Measurements from ENCODE around the gene HIGD1A. TPM values are rescaled to one million over a fixed set of nuclear protein-coding genes. Genes with fewer than 3 reads are reported as not detected.

Gene HIGD1A
- total and polyA plus RNA-seq, 2 of the 4 experiments (the other 2 are of a cell fraction), result 86.6 to 137 TPM

- Histone ChIP-seq H3K23ac (ENCODE audit: low read depth, low read length) (no peak overlapping the region), H4K20me1 (ENCODE audit: insufficient read depth, low read length) (no peaks in the 10 kb centered on the region), H3K9me1 (ENCODE audit: insufficient read depth, low read length) (no peaks in the 10 kb centered on the region), H3K36me3 (ENCODE audit: control insufficient read depth, insufficient read depth, low read length) (no peaks in the 10 kb centered on the region), H3K4me1 (ENCODE audit: control insufficient read depth, insufficient read depth, low read length) (no peaks in the 10 kb centered on the region), H3K56ac (ENCODE audit: extremely low read depth, insufficient read depth, low read length) (no peak overlapping the region), H3K9ac (ENCODE audit: low read depth, low read length) (no peak overlapping the region), H3K14ac (replicated peaks; ENCODE audit: low read depth, low read length) (no peak overlapping the region), H4K91ac (ENCODE audit: insufficient read depth, low read depth, low read length) (no peak overlapping the region), H2BK120ac (ENCODE audit: low read depth, low read length) (no peak overlapping the region), H4K5ac (ENCODE audit: low read depth, low read length) (no peak overlapping the region), H3K4me3 (ENCODE audit: insufficient read depth, low read depth, low read length) (no peak overlapping the region), H3K4ac (ENCODE audit: low read depth, low read length) (no peak overlapping the region), H2AK5ac (ENCODE audit: low read depth, low read length) (no peak overlapping the region), H3K18ac (ENCODE audit: low read depth, low read length) (no peak overlapping the region), H3K4me2 (ENCODE audit: low read depth, low read length) (no peak overlapping the region), H3K27ac (ENCODE audit: insufficient read depth, low read length) (no peak overlapping the region), H3K9me3 (ENCODE audit: control insufficient read depth, insufficient read depth, low read length) (no peaks in the 10 kb centered on the region), H2BK20ac (ENCODE audit: low read depth, low read length) (no peak overlapping the region), H2BK15ac (ENCODE audit: low read depth, low read length) (no peak overlapping the region), H3K79me1 (ENCODE audit: low read depth in 1 of 2, low read length in 2 of 2) (no peaks in the 10 kb centered on the region), H2BK5ac (ENCODE audit: low read depth, low read length, poor library complexity, severe bottlenecking) (no peak overlapping the region), H2AFZ (replicated peaks; ENCODE audit: low read length, poor library complexity) (no peak overlapping the region), H4K8ac (ENCODE audit: low read depth in 2 of 2, low read length in 2 of 2) (no peak overlapping the region), H2AK9ac (replicated peaks; ENCODE audit: low read depth, low read length, poor library complexity) (no peak overlapping the region), H3K27me3 (ENCODE audit: control insufficient read depth, insufficient read depth, low read length) (peaks cover 28% of the 10 kb centered on the region)
- dilution Hi-C loops (cut with HindIII; ENCODE audit: low sequenced_read_pairs, unreplicated experiment) (no loop called here), intact Hi-C loops (cut with micrococcal nuclease) (loop anchor here (5.0 kb wide), 1 partner anchor 157 kb away; the partner anchor contains the start of gene SEC22C), in situ Hi-C loops (cut with MboI; ENCODE audit: low sequenced_read_pairs) (no loop called here)
- whole genome bisulfite sequencing, 2 experiments (ENCODE audit: extremely low coverage in 2 of 2, insufficient read length in 1 of 2), result 87% methylated on average over 4 of the region's 12 CpGs; no CpG with 5 or more reads in 1 of the 2 experiments
- ATAC-seq (ENCODE audit: low read depth) (no peak), DNase-seq (no peak)
- POLR2A ChIA-PET (ENCODE audit: unreplicated experiment), result no interaction called here
- CTCF ChIA-PET, result interaction anchor here (1.8 kb wide), 1 partner anchor 10 kb away, joined by 4 read pairs; no protein-coding TSS in a partner anchor
- BruUV-seq (replicated peaks), result no TSS peak
- no peak for TF ChIP-seq MAZ (IDR thresholded peaks at IDR 0.05; ENCODE audit: borderline replicate concordance, low read depth, low read length)
- TF ChIP-seq, protein P1, sequence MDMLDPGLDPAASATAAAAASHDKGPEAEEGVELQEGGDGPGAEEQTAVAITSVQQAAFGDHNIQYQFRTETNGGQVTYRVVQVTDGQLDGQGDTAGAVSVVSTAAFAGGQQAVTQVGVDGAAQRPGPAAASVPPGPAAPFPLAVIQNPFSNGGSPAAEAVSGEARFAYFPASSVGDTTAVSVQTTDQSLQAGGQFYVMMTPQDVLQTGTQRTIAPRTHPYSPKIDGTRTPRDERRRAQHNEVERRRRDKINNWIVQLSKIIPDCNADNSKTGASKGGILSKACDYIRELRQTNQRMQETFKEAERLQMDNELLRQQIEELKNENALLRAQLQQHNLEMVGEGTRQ (IDR thresholded peaks at IDR 0.05; ENCODE audit: low read depth, low read length), result no peak
- no peak for TF ChIP-seq NFE2L2 (IDR thresholded peaks at IDR 0.05; ENCODE audit: low read depth, low read length)
- TF ChIP-seq POLR2A (IDR thresholded peaks at IDR 0.05; ENCODE audit: low read depth, low read length), result no peak
- TF ChIP-seq CHD1 (IDR thresholded peaks at IDR 0.05; ENCODE audit: low read depth, low read length), result no peak
- TF ChIP-seq RCOR1 (IDR thresholded peaks at IDR 0.05; ENCODE audit: insufficient replicate concordance, low read length), result no peak
- no peak for TF ChIP-seq MXI1 (IDR thresholded peaks at IDR 0.05; ENCODE audit: borderline replicate concordance, low read depth, low read length)
- no peak for TF ChIP-seq RAD21 (IDR thresholded peaks at IDR 0.05; ENCODE audit: low read length)
- TF ChIP-seq MAFK (IDR thresholded peaks at IDR 0.05; ENCODE audit: low read depth, low read length), result no peak
- TF ChIP-seq CEBPB (IDR thresholded peaks at IDR 0.05; ENCODE audit: low read depth, low read length), result no peak
- TF ChIP-seq BHLHE40 (IDR thresholded peaks at IDR 0.05; ENCODE audit: low read depth, low read length), result no peak
- TF ChIP-seq RFX5 (IDR thresholded peaks at IDR 0.05; ENCODE audit: low read depth, low read length), result no peak
- no peak for TF ChIP-seq SMC3 (IDR thresholded peaks at IDR 0.05; ENCODE audit: low read depth, low read length)
- TF ChIP-seq, protein P2, sequence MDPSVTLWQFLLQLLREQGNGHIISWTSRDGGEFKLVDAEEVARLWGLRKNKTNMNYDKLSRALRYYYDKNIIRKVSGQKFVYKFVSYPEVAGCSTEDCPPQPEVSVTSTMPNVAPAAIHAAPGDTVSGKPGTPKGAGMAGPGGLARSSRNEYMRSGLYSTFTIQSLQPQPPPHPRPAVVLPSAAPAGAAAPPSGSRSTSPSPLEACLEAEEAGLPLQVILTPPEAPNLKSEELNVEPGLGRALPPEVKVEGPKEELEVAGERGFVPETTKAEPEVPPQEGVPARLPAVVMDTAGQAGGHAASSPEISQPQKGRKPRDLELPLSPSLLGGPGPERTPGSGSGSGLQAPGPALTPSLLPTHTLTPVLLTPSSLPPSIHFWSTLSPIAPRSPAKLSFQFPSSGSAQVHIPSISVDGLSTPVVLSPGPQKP (IDR thresholded peaks at IDR 0.05; ENCODE audit: borderline replicate concordance, low read depth, low read length), result no peak
- TF ChIP-seq, protein P3, sequence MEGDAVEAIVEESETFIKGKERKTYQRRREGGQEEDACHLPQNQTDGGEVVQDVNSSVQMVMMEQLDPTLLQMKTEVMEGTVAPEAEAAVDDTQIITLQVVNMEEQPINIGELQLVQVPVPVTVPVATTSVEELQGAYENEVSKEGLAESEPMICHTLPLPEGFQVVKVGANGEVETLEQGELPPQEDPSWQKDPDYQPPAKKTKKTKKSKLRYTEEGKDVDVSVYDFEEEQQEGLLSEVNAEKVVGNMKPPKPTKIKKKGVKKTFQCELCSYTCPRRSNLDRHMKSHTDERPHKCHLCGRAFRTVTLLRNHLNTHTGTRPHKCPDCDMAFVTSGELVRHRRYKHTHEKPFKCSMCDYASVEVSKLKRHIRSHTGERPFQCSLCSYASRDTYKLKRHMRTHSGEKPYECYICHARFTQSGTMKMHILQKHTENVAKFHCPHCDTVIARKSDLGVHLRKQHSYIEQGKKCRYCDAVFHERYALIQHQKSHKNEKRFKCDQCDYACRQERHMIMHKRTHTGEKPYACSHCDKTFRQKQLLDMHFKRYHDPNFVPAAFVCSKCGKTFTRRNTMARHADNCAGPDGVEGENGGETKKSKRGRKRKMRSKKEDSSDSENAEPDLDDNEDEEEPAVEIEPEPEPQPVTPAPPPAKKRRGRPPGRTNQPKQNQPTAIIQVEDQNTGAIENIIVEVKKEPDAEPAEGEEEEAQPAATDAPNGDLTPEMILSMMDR (conservative IDR thresholded peaks at IDR 0.05; ENCODE audit: low read depth, low read length), result no peak
Measured at GRCh38 chr3:42739401-42740158, 64.7 kb downstream of the HIGD1A start.

Data from IMR-90 (cell line).